GM18870 (cell line): ENCODE measurements around the gene SH3PXD2B.

Experiments
- ATAC-seq: cut with Tn5 transposase; IDR thresholded peaks from one replicate; pipeline ENCODE4 v1.9.1; 2021; ENCODE audit warnings: moderate library complexity; ENCODE audit not compliant: unreplicated experiment

SH3PXD2B gene

GRCh38 chr5:172437445-172438318 is 16.6 kb downstream of the SH3PXD2B start:
- ATAC-seq, result no peak

DNA sequence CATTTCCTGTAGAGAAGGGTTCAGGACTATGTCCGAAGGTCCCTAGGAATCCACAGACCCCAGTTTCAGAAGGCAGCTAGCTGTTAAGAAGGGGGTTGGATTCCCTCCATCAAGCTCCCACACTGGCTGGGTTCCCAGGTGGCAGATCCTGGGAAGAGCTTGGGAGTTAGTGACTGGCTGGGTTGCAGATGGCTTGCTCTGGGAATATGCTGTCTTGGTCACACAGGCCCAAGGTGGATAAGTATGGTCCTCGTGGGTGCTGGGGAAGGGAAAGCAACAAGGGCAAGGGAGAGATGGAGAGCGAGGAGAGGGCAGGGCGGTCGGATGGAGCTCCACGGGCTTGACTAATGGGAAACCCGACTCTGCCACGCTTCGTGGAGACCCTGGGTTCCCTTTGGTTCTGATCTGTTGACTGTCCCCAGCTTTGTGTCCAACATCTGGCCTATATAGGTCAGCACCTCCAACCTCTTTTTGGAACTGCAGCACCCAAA is 17.4 kb downstream of the SH3PXD2B start:
- ATAC-seq, result no peak

- no peak for ATAC-seq
These were observed 18.0 kb downstream of the SH3PXD2B start for GRCh38 chr5:172436078-172436878.

GRCh38 chr5:172435362-172436077 is 18.8 kb downstream of the SH3PXD2B start:
- no peak for ATAC-seq

DNA sequence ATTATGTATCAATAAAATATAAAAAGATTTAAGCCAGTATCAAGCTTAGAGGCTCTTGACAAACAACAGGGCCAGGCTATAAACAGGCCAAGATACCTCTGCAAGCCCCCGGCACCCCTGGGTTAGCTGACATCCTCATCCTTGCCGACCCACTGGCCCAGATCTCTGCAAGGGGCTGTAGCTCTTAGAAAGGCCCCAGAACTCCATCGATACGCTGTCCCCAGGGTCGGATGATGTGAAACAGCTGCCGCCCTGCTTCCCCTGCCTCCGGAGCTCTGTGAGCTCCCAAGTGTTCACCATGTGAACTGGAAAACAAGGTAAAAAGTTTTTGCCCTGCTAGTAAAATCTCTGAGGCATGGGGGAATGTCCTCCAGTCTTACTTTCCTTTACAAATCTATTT is 20.1 kb downstream of the SH3PXD2B start:
- ATAC-seq, result no peak

DNA sequence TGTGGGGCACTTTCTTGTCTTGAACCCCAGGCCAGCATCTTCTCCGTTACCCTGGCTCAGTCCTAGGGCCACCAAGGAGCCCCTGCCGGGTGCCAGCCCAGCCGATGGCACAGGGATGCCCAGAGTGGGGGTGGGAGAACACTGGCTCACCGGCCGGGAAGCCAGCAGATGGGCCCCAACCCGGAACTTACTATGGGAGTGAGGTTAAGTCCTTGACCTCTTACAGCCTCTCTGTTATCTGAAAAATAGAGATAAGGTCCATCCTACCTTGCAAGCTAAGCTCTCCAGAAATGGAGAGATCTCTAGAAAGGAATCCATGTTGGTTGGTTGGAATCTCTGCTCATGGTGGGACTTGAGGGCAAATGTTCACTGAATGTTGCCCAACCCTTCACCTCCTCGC is 20.8 kb downstream of the SH3PXD2B start:
- ATAC-seq, result no peak

DNA sequence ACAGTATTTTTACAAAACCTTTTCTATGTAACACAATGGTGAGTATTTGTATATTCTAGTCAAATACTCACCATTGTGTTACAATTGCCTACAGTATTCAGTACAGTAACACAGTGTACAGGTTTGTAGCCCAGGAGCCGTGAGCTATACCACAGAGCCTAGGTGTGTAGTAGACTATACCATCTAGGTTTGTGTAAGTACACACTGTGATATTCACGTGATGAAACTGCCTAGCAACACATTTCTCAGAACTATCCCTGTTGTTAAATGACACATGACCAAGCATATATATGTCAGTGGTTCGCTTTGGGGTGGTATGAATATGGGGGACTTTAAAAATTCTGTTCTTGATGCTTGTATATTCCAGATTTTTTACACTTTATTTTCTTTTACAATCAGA is 21.3 kb downstream of the SH3PXD2B start:
- ATAC-seq, result no peak

DNA sequence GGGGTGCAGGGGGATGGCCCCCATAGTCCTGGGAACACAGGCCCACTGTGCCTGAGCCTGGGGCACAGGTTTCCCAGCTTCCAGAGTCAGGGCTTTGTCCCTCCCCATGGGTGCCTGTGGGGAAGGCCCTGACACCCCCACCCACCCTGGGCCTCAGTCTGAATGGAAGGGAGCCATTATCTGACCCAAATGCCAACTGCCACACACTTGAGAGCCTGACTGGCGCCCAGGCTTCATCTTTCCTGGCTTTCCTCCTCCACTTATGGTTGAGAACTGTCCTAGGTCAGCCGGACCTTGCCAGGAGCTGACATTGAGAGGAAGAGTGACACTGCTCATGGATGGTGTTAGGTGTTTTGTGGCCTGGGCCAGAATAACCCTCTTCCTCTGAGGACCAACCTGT is 24.0 kb downstream of the SH3PXD2B start:
- no peak for ATAC-seq

GRCh38 chr5:172429201-172429940 is 25.0 kb downstream of the SH3PXD2B start:
- ATAC-seq, result no peak

- ATAC-seq, result no peak
These were observed 25.8 kb downstream of the SH3PXD2B start for GRCh38 chr5:172428224-172429166.

DNA sequence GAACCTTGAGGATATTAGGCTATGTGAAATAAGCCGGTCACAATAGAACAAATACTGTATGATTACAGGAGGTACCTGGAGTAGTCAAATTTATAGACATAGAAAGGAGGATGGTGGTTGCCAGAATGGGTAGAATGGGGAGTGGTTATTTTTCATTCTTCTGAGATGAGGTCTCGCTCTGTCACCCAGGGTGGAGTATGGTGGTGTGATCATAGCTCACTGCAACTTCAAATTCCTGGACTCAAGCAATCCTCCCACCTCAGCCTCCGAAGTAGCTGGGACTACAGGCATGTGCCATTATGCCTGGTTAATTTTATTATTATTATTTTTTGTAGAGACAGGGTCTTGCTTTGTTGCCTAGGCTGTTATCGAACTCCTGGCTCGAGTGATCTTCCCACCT is 27.1 kb downstream of the SH3PXD2B start:
- no peak for ATAC-seq

DNA sequence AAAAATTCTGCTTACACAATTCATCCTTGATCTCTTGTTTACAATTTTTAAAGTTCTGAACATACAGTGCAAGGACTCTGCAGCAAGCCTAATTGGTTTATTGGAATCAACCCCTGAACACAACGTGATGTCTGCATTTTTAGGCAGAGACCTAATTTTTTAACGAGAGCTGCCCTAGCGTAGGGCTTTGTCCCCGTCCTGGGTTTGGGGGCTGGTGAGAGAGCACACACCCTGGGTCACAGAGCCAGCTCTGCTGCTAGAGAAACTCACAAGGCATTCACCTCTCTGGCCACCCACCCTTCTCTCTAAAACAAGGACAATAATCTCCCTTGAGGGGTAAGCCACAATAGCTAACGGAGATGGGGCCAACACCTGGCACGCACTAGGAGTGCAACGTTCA is 28.2 kb downstream of the SH3PXD2B start:
- ATAC-seq, result no peak

GRCh38 chr5:172425402-172425801 is 28.9 kb downstream of the SH3PXD2B start:
- ATAC-seq, result no peak

DNA sequence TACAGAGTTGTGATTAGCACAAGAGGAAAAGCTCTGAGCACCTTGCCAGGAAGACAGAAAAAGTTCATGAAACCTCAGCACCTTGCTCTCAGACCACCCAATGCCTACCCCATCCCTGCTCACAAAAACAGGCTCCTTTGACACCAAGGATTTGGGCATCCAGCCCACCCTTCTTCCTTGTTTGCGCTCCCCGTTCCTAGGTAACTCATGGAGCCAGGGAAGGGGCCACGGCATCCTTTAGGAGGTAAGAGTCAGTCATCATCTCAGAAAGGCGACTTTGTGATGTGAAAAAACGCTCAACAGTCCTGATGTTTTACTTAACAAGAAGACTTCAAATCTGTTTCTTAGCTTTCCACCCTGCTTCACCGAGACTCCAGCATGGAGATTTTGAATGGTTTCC is 29.5 kb downstream of the SH3PXD2B start:
- ATAC-seq, result no peak

GRCh38 chr5:172424111-172424490 is 30.2 kb downstream of the SH3PXD2B start:
- ATAC-seq, result no peak

- no peak for ATAC-seq
These were observed 30.8 kb downstream of the SH3PXD2B start for GRCh38 chr5:172423379-172424110.

- no peak for ATAC-seq
These were observed 32.1 kb downstream of the SH3PXD2B start for GRCh38 chr5:172422255-172422654.

GRCh38 chr5:172421020-172421419 is 33.3 kb downstream of the SH3PXD2B start:
- ATAC-seq, result no peak
